ENCODE measurements around the gene KCTD7.
"Not testable (repeated sequence)": the region's sequence is repeated elsewhere in the genome, so short reads cannot be mapped to it uniquely, and the experiment has no call there.

KCTD7 gene

DNA sequence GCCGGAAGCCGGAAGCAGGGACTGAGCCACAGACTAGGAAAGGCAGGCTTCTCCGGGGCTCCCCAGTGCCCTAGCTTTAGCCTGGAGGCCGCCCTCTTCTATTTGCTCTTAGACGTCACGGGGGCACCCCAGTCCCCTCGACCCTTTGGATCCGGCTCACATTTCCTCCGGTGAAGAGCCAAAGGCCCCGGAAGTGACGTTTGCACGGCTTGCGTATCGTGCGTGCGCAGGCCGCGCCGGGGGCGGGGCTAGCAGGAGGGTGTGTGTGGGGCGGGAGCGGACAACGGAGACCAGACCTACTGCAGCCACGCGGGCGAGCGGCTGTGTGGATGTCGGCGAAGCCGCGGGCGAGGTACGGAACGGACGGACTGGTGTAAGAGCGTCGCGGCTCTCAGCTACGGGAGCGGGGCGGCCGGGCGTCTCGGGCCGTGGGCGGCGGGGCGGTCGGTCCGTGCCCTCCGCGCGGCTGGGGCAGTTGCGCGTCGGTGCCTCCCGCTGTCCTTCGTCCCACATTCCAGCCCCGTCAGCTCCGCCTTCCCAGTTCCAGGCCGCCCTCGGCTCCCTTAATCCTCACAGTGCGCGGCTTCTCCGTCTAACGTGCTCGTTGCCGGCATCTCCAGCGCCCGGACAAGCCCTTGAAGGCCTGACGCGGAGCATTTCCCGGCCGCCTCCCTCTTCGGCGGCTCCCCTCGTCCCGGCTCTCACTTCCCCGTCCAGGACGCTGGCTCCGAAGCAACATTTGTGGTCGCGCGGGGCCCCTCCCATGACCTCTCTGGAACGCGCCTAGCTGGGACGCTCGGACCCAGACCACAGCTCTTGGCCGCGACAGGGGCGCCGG lies 25.8 kb downstream of the KCTD7 start:
- peak; percentile 97 for DNase-seq (ENCODE audit: low spot score)

DNA sequence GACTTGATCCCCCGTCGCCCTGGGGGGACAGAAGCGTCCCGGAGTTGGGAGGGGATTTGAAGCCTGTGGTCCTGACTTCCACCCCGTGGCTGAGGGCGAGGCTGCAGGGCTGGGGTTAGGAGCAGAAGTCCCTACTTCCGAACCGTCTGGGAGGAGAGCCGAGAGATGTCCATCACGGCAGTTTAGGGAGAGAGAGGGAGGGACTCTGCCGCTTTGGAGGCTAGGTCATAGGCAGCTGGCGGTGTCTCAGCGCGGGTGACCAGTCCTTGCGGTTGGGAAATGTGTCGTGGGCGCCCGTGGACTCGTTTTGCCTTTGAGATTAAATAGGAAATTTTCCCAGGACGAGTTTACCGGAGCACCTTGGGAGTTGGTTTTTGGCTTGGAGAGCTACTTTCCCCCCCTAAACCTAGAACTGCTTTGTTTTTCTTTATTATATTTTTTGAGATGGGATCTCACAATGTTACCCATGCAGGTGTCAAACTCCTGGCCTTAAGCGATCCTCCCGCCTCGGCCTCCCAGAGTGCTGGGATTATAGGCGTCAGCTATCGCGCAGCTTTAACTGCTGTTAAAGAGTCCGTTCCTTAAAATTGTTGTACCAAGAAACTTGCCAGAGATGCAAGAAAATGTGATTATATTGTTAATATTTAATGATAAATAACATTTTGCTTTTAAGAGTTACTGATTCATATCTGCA lies 26.6 kb downstream of the KCTD7 start:
- peak; percentile 36 for DNase-seq (ENCODE audit: low spot score)

DNA sequence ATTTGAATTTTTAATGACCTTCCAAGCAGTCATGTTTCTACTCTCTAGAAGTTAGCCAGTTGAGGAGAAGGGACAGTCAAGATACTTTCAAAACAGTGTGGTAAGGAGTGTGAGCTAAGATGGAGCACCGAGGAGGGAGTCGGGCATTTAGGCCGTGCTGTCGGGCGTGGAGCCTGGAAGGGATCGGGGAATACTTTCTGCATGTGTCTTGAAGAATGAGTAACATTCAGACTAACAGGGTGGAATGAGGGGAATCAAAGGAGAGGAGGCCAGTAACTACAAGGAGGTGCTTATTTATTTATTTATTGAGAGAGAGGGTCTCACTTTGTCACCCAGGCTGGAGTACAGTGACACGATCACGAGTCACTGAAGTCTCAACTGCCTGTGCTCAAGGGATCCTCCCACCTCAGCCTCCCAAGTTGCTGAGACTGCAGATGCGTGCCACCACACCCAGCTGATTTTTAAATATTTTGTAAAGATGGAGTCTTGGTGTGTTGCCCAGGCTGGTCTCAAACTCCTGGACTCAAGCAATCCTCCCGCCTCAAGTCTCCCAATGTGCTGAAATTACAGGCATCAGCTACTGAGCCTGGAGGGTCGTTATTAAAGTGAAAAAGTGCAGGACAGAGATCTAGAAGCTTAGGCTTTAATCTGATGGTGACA lies 27.3 kb downstream of the KCTD7 start:
- not testable (repeated sequence) for DNase-seq (ENCODE audit: low spot score)

DNA sequence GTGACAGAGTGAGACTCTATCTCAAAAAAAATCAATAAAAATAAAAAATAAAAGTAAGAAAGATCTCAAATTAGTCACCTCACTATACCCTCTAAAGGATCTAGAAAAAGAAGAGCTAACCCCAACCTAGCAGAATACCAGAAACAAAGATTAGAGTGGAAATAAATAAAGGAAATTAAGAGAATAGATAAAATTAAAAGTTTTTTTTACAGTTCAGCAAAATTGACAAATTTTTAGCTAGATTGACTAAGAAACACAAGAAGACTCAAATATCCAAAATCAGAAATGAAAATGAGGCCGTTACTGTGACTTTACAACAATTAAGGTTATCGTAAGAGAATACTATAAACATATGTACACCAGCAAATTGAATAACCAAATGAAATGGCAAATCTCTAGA lies 29.1 kb downstream of the KCTD7 start:
- DNase-seq (ENCODE audit: low spot score): no peak

DNA sequence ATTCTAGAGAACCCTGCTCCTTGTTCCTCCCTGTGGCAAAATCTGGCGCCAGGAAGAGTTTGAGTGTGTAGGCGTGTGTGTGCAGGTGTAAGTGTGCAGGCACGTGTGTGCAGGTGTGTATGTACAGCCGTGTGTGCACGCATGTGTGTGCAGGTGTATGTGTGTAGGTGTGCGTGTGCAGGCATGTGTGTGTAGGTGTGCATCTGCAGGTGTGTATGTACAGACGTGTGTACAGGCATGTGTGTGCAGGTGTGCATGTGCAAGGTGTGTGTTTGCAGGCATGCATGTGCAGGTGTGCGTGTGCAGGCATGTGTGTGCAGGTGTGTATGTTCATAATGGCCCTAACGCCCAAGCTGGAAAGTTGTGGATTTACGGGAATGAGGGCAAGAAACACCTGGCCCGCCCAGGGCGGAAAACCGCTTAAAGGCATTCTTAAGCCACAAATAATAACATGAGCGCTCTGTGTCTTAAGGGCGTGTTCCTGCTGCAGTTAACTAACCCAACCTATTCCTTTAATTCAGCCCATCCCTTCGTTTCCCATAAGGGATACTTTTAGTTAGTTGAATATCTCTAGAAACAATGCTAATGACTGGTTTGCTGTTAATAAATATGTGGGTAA lies 34.1 kb downstream of the KCTD7 start:
- no peak for DNase-seq (ENCODE audit: low spot score)

DNA sequence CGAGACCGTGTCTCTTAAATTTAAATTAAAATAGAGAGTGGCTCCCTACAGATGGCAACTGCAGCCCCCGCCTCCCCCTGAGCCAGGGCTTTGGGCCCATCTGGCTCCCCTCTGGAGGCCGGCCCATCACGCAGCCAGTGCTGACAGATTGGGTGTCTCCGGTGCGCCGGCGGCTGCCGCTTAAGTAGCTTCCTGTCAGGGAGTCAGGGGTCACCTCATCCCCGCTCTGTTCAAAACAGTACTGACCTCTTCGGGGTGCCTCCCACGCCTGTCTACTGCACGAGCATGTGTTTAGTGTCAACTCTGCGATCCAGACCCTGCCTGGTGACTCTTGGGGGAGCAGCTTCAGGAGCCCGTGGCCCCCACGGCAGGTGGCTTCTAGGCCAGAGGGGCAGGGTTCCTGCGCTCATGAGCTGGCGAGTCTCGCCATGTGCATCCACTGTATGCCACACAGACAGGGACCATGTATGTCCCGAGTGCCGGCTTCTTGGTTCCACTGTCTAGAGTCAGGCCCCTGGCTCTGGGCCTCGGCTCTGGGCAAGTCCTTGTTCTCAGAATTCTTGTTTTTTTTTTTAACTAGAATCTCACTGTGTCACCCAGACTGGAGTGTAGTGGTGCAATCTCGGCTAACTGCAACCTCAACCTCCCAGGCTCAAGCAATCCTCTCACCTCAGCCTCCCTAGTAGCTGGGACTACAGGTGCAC lies 36.1 kb downstream of the KCTD7 start:
- no peak for DNase-seq (ENCODE audit: low spot score)

DNA sequence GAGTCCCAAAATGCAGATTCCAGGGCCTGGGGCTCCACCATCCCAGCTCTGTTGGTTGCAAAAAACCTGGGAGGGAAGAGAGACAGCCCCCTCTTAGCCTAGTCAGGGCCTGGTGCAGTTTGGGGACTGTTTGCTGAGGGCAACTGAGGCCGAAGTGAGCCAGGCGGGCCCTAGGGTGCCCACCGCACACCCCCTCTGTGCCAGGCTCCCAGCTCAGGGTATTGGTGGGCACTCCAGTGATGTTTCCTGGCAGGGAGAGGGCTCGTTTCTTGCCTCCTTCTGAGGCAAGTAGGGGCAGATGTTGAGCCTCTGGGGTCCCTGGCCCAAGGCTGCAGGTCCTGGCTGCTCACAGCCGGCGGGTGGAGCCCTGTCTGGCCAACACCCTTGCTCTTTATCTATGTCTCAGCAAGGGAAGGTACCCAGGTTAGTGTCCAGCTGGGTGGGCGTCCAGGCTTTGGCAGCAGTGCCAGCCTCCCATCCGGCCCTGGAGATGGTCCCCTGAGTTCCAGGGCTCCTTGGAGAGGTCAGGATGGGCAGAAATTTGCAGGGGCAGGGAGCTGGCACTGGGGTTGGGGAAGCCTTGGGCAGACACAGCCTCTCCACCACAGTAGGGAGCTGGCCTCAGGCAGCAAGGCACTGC lies 37.8 kb downstream of the KCTD7 start:
- no peak for DNase-seq (ENCODE audit: low spot score)

DNA sequence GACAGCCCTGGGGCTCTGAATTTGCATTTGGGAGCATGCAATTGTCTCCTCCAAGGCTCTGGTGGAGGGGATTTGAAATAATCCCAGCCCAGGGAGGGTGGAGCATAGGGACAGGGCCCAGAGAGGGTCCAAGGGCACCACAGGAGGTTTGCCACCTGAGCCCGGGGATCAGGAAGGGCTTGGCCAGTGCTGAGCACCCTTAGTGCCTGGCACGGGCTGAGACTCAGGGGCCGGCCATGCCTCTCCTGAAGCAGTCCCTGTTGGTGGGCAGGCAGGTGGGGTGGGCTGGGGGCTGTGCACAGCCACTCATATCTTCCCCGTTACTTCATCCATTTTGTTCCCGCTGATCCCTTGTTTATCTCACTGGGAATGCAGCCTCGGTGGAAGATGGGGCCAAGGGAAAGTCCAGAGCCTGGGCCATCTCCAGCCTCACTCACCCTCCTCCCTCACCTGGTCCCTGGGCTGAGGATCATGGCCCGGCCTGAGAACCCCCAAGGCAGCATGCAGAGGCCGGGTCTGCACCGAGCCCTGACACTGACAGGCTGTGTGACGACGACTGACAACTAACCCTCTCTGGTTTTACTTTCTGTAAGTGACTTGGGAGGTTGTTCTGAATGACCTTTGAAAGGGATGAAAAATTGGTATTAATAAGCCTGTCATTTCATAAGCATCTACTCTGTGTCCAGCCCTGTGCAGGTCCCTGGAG lies 38.5 kb downstream of the KCTD7 start:
- no peak for DNase-seq (ENCODE audit: low spot score)

DNA sequence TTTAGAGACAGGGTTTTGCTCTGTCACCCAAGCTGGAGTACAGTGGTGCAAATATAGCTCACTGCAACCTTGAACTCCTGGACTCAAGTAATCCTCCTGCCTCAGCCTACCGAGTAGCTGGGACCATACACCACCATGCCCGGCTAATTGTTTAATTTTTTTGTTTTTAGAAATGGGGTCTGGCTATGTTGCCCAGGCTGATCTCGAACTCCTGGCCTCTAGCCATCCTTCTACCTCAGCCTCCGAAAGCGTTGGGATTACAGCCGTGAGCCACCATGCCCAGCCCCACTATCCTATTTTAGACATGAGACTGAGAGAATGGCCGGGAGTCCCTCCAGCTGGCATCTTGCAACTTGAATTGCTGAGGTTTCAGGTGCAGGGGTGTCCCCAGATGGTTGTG lies 39.4 kb downstream of the KCTD7 start:
- no peak for DNase-seq (ENCODE audit: low spot score)

DNA sequence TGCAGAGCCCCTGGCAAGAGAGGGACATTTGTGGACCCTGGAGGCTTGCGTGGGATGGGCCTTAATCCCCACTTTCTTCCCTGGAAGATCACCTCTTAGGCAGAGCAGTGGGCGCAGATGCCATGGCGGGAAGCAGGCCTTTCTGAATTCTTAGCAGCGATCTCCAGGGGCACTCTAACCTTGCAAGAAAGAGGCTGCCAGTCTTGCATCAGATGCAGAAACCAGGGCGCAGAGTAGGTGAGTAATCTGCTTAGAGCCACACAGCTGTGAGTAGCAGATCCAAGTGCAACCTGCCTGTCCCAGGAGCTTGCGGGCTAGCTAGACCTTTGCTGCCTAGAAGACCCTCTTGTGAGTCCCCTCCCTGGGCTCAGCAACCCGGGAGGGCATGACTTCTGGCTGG lies 40.0 kb downstream of the KCTD7 start:
- DNase-seq (ENCODE audit: low spot score): no peak

DNA sequence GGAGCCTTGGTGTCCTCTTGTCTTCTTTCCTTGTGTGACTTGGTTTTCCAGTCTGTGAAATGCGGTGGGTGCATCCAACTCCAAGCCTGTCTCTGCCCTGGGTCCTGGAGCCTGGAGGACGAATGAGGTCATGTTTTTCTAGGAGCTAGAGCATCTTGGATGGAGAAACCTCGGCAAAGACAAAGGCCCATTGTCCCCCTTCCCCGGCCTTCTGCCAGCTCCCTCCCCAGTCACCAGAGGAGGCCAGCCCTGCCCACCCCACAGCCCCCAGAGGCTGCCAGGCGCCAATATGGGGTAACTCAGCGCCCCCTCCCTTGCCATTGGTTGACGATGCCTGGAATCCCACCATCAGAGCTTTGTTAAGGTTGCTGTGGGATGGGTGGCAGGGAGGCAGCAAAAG lies 40.4 kb downstream of the KCTD7 start:
- no peak for DNase-seq (ENCODE audit: low spot score)

DNA sequence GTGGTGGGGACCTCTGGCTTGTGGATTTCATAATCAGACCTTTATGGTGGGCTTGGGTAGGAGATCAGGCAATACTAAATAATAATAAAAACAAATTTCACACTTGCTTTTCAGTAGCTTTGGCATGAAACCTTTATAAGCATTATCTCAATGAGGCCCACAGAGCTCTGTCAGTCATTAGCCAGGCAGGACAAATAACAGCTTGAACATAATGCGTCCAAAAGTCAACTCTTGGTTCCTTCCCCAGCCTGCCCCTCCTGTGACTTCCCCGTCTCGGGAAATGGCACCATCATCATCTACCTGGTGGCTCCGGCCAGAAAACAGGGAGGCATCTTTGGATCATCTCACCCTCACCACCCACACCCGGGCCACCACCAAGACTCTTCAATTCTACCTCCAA lies 40.8 kb downstream of the KCTD7 start:
- DNase-seq (ENCODE audit: low spot score): no peak

DNA sequence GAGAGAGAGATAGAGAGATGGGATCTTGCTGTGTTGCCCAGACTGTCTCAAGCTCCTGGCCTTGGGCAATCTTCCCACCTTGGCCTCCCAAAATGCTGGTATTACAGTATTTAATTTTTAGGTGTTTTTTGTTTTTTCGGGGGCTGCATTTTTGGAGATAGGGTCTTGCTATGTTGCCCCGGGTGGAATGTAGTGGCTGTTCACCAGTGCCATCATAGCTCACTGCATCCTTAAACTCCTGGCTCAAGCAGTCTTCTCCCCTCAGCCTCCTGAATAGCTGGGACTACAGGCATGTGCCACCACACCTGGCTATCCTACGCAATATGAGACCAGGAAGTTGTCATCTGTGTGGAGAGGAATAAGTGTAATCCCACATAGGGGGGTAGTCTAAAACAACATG lies 42.4 kb downstream of the KCTD7 start:
- DNase-seq (ENCODE audit: low spot score): no peak

DNA sequence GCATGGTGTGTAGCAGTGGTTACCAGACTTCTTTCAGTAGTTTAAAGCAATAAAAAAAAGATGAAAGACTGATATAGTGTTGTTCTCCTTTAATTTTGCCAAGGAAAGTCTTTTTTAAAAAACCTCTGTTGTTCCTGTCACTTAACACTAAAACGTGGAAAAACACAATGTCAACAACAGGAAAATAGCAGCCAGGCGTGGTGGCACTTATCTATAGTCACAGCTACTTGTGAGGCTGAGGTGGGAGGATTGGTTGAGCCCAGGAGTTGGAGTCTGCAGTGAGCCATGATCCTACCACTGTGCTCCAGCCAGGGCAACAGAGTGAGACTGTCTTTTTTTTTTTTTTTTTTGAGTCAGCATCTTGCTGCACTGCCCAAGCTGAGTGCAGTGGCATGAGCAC lies 42.8 kb downstream of the KCTD7 start:
- not testable (repeated sequence) for DNase-seq (ENCODE audit: low spot score)

DNA sequence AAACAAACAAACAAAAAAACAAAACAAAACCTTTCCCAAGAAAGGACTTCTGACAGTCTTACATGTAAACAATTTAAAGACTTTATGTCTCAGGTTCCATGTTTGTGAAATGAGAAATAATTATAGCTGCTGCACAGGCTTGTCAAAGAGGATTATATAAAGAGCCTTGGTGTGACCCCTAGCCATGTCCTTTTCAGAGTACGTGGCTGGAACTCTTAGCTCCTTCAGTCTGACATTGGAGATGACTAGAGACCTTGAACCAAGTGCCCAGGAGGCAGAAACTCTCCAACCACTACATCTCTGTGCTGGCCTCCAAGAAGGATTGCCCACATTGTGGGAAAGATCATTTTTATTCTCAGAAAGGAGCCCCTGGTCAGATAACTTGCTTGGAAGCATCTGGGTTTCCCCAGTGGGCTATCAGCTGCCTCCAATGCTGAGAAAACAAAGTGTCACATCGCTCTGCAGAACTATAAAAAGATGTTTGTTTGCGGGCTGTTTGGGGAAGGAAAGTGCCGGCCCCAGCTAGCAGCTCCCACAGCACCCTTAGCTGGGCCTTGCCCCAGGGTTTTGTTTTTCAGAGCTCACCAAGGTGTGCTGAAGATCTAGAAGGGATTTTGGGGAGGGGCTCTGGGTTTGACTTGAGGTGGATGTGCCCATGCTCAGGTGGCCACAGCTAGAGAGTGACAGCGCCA lies 43.9 kb downstream of the KCTD7 start:
- not testable (repeated sequence) for DNase-seq (ENCODE audit: low spot score)

DNA sequence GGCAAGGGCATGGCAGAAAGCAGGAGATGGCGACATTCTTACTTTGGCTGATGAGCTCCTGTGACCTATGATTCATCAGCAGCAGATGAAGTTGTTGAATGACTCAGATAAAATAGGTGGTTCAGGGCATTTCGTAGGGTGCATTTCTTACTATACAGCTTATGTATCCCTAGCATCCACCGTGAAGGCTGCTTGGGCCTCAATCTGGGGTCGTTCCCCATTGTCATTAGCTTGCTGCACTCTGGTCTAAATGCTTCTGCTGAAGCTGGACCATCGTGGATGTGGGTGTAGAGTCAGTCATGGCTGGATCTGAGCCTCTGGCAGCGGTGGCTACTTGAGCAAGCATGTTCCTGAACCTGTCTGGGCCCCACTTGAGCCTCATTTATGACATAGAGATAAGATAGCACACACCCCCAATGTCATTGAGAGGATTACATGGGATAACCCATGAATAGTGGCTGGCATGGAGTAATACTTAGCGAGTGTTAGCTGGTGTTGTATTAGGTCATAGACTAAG lies 44.5 kb downstream of the KCTD7 start:
- DNase-seq (ENCODE audit: low spot score): not testable (repeated sequence)

DNA sequence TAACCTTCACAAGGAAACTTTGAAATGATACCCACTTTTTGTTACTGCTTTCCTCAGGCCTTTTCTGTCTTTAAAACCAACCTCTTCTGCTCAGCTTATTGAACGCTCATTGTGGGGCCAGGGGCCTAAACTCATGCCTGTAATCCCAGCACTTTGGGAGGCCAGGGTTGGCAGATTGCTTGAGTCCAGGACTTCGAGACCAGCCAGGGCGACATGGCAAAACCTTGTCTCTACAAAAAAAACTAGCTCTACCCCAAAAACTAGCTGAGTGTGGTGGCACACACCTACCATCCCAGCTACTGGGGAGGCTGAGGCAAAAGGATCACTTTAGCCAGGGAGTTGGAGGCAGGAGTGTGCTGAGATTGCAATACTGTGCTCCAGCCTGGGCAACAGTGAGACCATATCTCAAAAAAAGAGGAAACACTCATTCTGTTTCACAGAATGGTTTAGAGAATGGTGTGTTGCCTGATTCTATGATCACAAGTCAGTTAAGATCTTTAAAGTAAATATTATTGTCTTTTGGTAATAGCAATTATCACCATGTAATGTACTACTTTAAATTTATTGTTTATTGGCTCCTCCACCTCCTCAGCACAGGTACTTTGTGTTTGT lies 51.1 kb downstream of the KCTD7 start:
- DNase-seq (ENCODE audit: low spot score): no peak

DNA sequence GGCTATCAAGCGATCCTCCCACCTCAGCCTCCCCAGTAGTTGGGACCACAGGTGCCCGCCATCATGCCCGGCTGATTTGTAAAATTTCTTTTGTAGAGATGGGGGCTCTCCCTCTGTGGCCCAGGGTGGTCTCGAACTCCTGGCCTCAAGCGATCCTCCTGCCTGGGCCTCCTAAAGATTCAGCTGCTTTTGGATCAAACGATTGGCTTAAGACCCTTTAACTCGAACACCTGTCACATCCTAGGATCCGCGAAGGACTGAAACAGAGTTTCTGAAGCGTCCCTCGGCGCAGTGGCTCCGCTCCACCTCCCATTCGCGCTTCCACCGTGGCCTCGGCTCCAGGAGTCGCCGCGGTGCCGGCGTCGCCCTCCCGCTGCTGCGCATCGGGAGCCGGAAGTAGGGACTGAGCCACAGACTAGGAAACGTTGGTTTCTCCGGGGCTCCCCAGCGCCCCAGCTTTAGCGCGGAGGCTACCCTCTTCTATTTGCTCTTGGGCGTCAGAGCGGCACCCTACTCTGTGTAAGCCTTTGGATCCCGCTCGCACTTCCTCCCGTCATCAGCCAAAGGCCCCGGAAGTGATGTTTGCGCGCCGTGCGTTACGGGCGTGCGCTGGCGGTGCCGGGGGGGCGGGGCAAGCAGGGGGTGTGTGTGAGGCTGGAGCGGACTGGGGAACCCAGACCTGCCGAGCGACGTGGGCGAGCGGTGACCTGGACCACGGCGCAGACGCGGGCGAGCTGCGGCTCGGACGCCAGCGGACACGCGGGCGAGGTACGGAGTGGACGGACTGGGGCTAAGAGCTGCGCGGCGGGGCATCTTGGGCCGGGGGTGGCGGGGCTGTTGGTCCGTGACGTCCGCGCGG lies 53.0 kb downstream of the KCTD7 start:
- peak; percentile 95 for DNase-seq (ENCODE audit: low spot score)

Data from AG08396 (cell line).